GM12865 (cell line): ENCODE data around the gene WDR62.

ENCODE experiments used
- DNase-seq: peaks from one replicate; pipeline ENCODE4 v3.0.0; 2010; ENCODE audit warnings: low read depth
- H3K4me3 ChIP-seq: 2 replicates; pipeline ENCODE4 v1.5.1; 2011; ENCODE audit warnings: mild to moderate bottlenecking, low read depth, low read length, control low read depth
- CTCF ChIP-seq: IDR thresholded peaks from 2 replicates; pipeline ENCODE4 v1.5.1; 2011; ENCODE audit warnings: low read length, control low read depth, low read depth, inconsistent platforms; ENCODE audit not compliant: insufficient read depth; ENCODE audit errors: missing control alignments

Gene WDR62

GRCh38 chr19:36142496-36142895, 87.8 kb downstream of the WDR62 start:
- no peak for TF ChIP-seq CTCF
- no peak for DNase-seq
- H3K4me3 ChIP-seq, result no peak overlapping the region

GRCh38 chr19:36144624-36145023, 89.9 kb downstream of the WDR62 start:
- H3K4me3 ChIP-seq, result no peak overlapping the region
- TF ChIP-seq CTCF, result no peak
- DNase-seq, result no peak

GRCh38 chr19:36149673-36150406, 95.1 kb downstream of the WDR62 start:
- no peak for TF ChIP-seq CTCF
- no peak for DNase-seq

GRCh38 chr19:36150586-36150985, 95.9 kb downstream of the WDR62 start:
- no peak for TF ChIP-seq CTCF
- no peak overlapping the region for H3K4me3 ChIP-seq

More at GRCh38 chr19:36149673-36150406, 95.1 kb downstream of the WDR62 start:
- H3K4me3 ChIP-seq, result no peak overlapping the region

GRCh38 chr19:36151144-36152018, 96.7 kb downstream of the WDR62 start:
- TF ChIP-seq CTCF, result no peak
- DNase-seq, result no peak
- H3K4me3 ChIP-seq, result no peak overlapping the region

More at GRCh38 chr19:36150586-36150985, 95.9 kb downstream of the WDR62 start:
- DNase-seq, result no peak

- DNase-seq, result no peak
- no peak for TF ChIP-seq CTCF
- no peak overlapping the region for H3K4me3 ChIP-seq
These were observed 97.3 kb downstream of the WDR62 start for GRCh38 chr19:36152019-36152351.
